ENCODE results near the gene PDCD1. TPM values are rescaled to one million over a fixed set of nuclear protein-coding genes. Genes with fewer than 3 reads are reported as not detected.

PDCD1 gene
- total RNA-seq, 1 experiment from 2014 or later: not detected

DNA sequence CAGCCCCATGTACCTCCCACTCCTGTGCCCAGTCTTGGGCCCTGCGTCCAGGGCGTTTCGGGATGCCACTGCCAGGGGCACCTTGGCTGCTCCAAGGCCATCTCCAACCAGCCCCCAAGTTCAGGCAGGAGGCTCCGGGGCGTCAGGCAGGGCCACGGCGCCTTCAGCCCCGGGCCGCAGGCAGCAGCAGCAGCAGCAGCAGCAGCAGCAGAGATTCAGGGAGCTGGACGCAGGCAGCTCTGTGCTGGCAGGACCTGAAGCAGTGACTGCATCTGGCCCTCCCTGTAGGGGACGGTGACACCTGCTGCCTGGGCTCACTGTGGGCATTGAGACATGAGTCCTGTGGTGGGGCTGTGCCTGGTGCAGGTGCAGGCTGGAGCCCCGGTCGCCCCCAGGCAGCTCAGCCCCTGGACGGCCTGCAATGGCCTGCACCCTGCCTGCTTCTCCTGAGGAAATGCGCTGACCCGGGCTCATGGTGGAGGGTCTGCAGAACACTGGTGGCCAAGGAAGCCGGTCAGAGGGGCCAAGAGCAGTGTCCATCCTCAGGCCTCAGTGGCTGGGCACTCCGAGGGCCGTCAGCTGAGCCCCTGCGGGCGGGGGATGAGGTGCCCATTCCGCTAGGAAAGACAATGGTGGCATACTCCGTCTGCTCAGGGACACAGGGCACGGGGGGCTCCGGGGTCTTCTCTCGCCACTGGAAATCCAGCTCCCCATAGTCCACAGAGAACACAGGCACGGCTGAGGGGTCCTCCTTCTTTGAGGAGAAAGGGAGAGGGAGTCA, 8.0 kb downstream of the PDCD1 start:
- H3K27me3 Mint-ChIP-seq (ENCODE audit: unreplicated experiment): peaks cover 43% of the 10 kb centered on the region
- intact Hi-C loops (cut with micrococcal nuclease; ENCODE audit: unreplicated experiment): no loop called here
- BruUV-seq (replicated peaks): no TSS peak
- no peaks in the 10 kb centered on the region for H3K36me3 Mint-ChIP-seq (ENCODE audit: insufficient read depth, unreplicated experiment)
- H3K4me1 Mint-ChIP-seq (ENCODE audit: low read depth, unreplicated experiment): no peaks in the 10 kb centered on the region
- no peaks in the 10 kb centered on the region for H3K9me3 Mint-ChIP-seq (ENCODE audit: low read depth, unreplicated experiment)
- TF ChIP-seq CTCF (IDR thresholded peaks at IDR 0.05; ENCODE audit: unreplicated experiment): no peak
- CTCF ChIA-PET: no interaction called here
- no peak overlapping the region for H3K4me3 Mint-ChIP-seq (ENCODE audit: low read depth, unreplicated experiment)
- H3K27ac Mint-ChIP-seq (ENCODE audit: unreplicated experiment): no peak overlapping the region
- DNase-seq: no peak

- TF ChIP-seq CTCF (IDR thresholded peaks at IDR 0.05; ENCODE audit: unreplicated experiment): no peak
- no peak overlapping the region for H3K4me3 Mint-ChIP-seq (ENCODE audit: low read depth, unreplicated experiment)
- no peaks in the 10 kb centered on the region for H3K4me1 Mint-ChIP-seq (ENCODE audit: low read depth, unreplicated experiment)
- intact Hi-C loops (cut with micrococcal nuclease; ENCODE audit: unreplicated experiment): no loop called here
- peaks cover 46% of the 10 kb centered on the region for H3K27me3 Mint-ChIP-seq (ENCODE audit: unreplicated experiment)
- H3K36me3 Mint-ChIP-seq (ENCODE audit: insufficient read depth, unreplicated experiment): no peaks in the 10 kb centered on the region
- CTCF ChIA-PET: no interaction called here
- no peak for DNase-seq
- BruUV-seq (replicated peaks): no TSS peak
- no peaks in the 10 kb centered on the region for H3K9me3 Mint-ChIP-seq (ENCODE audit: low read depth, unreplicated experiment)
- H3K27ac Mint-ChIP-seq (ENCODE audit: unreplicated experiment): no peak overlapping the region
These were observed 8.8 kb downstream of the PDCD1 start for GRCh38 chr2:241849616-241850543.

- Mint-ChIP-seq H3K36me3 (ENCODE audit: insufficient read depth, unreplicated experiment) (peaks cover 6% of the 10 kb centered on the region), H3K4me3 (ENCODE audit: low read depth, unreplicated experiment) (no peak overlapping the region), H3K27me3 (ENCODE audit: unreplicated experiment) (peaks cover 55% of the 10 kb centered on the region), H3K27ac (ENCODE audit: unreplicated experiment) (no peak overlapping the region), H3K9me3 (ENCODE audit: low read depth, unreplicated experiment) (no peaks in the 10 kb centered on the region), H3K4me1 (ENCODE audit: low read depth, unreplicated experiment) (no peaks in the 10 kb centered on the region)
- no TSS peak for BruUV-seq (replicated peaks)
- no peak for TF ChIP-seq CTCF (IDR thresholded peaks at IDR 0.05; ENCODE audit: unreplicated experiment)
- CTCF ChIA-PET: no interaction called here
- intact Hi-C loops (cut with micrococcal nuclease; ENCODE audit: unreplicated experiment): no loop called here
- DNase-seq: no peak
These were observed 9.7 kb downstream of the PDCD1 start for GRCh38 chr2:241848761-241849615.

DNA sequence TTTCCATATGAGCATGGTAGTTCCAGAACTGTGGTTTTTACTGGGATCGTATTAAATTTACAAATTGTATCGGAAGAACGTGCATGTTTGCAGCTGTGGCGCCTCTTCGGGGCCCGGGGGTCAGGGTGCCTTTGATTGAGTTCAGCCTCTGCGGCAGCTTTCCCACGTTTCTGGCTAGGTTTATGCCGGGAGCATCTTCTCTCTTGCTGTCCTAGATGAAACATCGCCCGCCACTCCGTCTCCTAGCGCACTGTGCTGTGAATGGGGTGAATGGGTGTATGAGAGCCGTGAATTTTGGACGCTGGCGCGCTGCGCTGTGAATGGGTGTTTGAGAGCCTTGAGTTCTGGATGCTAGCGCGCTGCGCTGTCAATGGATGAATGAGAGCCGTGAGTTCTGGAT, 12.3 kb downstream of the PDCD1 start:
- CTCF ChIA-PET: no interaction called here

More for the DNA sequence above, 12.3 kb downstream of the PDCD1 start:
- Mint-ChIP-seq H3K9me3 (ENCODE audit: low read depth, unreplicated experiment) (no peaks in the 10 kb centered on the region), H3K4me3 (ENCODE audit: low read depth, unreplicated experiment) (no peak overlapping the region), H3K4me1 (ENCODE audit: low read depth, unreplicated experiment) (no peaks in the 10 kb centered on the region), H3K27me3 (ENCODE audit: unreplicated experiment) (peaks cover 78% of the 10 kb centered on the region), H3K36me3 (ENCODE audit: insufficient read depth, unreplicated experiment) (peaks cover 6% of the 10 kb centered on the region), H3K27ac (ENCODE audit: unreplicated experiment) (no peak overlapping the region)
- no TSS peak for BruUV-seq (replicated peaks)
- intact Hi-C loops (cut with micrococcal nuclease; ENCODE audit: unreplicated experiment): no loop called here
- no peak for DNase-seq
- TF ChIP-seq CTCF (IDR thresholded peaks at IDR 0.05; ENCODE audit: unreplicated experiment): no peak

Measured in Calu3 (cell line).